GM19328 (cell line): Measurements from ENCODE around the gene CEP128.

Experiments used
- ATAC-seq: cut with Tn5 transposase; IDR thresholded peaks from one replicate; pipeline ENCODE4 v1.9.1; 2021; ENCODE audit warnings: mild to moderate bottlenecking, moderate library complexity; ENCODE audit not compliant: unreplicated experiment

The CEP128 gene

DNA sequence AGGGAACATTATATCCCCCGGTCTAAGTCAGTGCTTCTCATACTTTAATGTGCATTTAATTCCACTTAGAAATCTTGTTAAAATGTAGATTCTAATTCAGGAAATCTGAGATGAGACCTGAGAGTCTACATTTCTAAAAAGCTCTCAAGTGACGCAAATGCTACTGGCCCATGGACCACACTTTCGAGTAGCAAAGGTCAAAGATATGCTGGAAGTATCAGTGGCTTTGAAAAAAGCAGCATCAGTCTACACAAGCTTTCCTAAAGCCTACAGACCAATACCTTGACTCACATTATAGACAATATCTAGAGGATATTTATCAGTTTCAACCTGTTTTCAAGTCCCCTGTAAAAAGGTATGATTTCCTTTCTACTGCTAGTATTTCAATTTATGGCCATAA is 248.6 kb downstream of the CEP128 start:
- ATAC-seq = no peak

GRCh38 chr14:80681651-80682050 is 259.9 kb downstream of the CEP128 start:
- no peak for ATAC-seq

GRCh38 chr14:80679273-80679672 is 262.3 kb downstream of the CEP128 start:
- ATAC-seq = no peak

DNA sequence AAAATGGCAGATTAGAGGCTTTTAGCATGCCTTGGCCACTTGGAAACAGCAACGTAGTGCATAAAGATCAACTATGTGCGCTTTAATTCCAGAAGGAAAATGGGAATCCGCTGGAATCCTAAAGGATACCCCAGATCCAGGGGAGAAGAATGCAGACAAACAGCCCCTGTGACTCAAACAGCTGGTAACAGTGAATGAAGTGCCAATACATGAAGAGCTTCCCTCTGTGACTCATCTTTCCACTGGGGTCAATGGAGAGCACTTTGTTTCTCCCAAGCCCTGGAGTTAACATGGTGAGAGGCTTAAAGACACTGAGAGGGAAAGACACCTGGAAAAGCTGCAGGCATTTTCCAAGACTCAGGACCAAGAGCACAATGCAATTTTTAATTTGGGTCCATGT is 263.1 kb downstream of the CEP128 start:
- no peak for ATAC-seq

- ATAC-seq = no peak
Observed at GRCh38 chr14:80669426-80669825, 272.1 kb downstream of the CEP128 start.

GRCh38 chr14:80664576-80664975 is 277.0 kb downstream of the CEP128 start:
- no peak for ATAC-seq

DNA sequence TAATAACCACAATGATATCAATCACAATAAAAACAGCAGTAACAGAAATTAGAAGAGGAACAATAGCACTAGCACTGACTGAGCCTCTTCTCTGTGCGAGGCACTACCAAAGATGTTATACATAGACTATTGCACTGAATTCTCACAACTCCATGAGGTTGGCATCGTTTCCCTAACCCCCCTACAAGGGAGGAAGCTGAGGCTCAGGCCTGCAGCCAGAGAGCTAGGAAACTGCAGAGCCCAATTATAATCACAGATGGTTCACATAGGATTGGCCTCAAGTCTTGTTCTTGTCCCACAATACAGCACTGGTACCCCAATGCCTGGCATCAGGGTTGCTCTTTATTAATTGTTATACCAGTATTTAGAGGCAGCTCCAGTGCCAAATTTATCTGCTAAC is 278.0 kb downstream of the CEP128 start:
- ATAC-seq = no peak

DNA sequence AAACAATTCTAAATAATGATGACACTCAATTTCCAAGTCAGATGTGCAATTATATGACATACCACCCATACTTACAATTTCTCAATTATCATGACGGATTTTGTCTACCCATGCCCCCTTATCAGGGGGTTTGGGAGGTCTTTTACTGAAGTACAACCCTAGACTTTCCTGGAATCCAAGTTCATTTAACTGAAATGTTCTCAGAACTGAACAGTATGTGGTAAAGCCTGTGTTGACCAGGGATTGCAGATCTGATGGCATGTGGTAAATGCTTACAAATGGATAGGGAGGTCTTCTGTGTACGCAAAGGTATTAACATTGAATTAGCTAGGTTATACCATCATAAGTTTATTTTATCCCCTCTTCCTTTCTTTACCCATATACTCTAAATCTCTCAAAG is 281.8 kb downstream of the CEP128 start:
- no peak for ATAC-seq

DNA sequence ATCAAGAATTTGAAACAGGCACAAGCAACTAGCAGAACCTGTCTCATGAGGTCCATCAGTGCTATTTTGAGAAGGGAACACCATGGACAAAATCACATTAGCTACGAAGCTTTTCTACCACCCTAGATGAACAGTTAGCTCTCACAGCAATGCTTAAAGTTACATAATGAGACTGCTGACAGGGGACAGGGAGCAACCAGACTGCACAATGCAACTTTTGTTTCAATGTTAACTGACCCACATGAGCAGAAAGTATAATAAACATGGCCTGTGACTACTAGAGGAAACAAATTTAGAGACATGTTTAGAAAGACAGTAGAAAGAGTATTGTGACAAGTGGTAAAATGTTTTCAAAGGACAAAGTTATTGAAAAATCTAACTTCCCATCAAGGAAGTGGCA is 282.8 kb downstream of the CEP128 start:
- ATAC-seq = no peak

DNA sequence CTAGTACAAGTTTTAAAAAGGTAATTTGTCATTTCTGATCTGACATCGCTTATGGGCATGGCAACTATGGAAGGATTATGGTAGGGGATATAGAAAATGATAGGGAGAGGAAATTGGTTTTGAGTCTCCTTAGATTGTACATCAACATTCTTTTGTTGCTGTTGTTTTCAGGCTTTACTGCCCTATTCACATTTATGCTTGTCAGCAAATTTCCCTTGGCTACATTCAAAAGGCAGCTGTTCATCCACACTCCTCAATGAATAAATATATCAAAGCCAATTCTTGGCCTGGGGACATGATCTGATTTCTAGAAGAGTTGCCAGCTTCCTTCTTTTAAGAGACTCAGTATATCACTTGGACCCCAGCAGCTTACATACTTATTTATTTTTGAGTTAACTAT is 283.4 kb downstream of the CEP128 start:
- ATAC-seq = no peak

DNA sequence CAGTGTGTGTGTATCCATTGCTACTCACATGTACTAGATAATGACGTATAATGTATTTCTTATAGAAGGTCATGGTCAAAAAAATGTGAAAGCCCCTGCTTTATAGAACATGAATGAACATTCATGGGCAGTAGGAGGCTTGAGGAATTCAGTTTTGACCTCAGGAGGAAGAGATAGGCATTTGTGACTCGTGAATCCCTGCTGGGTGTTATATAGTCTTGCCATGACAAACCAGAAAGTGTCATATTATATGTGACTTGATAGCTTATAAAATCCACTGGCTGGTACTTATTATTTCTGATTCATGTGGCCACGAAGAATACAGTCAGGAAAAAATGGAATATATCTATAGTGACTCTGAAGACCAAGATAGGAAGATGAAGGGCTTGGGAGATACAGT is 287.6 kb downstream of the CEP128 start:
- no peak for ATAC-seq

DNA sequence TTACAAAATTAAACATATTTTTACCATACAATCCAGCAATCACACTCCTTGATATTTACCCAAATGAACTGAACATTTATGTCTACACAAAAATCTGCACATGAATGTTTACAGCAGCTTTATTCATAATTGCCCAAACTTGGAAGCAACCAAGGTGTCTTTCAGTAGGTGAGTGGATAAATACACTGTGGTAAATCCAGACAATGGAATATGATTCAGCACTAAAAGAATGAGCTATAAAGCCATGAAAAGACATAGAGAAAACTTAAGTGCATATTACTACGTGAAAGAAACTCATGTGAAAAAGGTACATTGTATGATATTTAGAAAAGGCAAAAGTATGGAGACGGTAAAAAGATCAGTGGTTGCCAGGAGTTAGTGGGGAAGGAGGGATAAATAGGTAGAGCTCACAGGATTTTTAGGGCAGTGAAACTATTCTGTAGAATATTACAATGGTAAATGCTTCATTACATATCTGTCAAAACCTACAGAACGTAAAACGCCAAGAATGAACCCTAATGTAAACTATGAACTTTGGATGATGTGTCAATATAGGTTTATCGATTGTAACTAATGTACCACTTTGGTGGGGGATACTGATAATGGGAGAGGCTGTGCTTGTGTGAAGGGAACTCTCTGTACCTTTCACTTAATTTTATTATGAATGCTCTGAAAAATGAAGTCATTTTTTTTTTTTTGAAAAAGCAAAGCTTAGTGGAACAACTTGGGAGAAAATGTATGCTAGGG is 295.7 kb downstream of the CEP128 start:
- no peak for ATAC-seq

GRCh38 chr14:80644826-80645225 is 296.7 kb downstream of the CEP128 start:
- no peak for ATAC-seq

DNA sequence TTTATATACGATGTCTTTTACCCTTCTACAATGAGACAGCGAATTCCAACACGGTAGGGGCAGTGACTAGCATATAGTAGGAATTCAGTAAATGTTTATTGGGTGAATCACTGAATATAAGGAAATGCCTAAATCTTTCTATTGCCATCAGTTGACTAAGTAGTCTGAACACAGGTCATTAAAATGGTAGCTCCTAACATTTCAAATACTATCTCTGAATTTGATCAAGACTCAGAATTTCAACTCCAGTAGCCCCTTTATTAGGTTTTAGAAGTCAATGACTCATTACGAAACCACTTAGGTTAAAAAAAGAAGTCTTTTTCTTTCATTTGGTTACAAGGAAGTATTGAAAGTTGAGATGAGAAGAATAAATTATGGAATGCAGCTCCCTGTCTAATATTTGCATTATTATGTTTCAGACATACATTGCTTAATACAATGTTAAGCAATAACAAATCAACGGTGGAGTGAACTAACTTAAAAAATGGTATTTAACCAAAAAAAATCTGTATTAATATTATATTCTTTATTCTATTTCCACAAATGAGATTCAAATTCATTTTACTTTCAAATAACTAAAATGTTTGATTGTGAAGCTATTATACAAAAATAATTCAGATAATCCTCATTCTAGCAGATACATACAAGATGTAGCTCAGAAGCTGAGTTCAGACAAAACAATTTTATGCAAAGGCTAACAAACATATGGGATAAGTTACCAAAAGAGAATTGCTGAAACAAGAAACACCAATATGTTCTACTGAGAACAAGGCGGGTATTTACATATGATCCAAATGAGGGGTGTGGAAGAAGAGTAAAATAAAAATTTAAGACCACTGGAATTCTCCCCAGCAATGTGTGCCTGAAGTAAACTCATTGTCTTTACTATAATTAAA is 302.7 kb downstream of the CEP128 start:
- ATAC-seq = no peak

- no peak for ATAC-seq
Observed at GRCh38 chr14:80637756-80638619, 303.6 kb downstream of the CEP128 start.

- no peak for ATAC-seq
Observed at GRCh38 chr14:80636071-80636470, 305.5 kb downstream of the CEP128 start.

GRCh38 chr14:80634106-80634758 is 307.3 kb downstream of the CEP128 start:
- no peak for ATAC-seq

DNA sequence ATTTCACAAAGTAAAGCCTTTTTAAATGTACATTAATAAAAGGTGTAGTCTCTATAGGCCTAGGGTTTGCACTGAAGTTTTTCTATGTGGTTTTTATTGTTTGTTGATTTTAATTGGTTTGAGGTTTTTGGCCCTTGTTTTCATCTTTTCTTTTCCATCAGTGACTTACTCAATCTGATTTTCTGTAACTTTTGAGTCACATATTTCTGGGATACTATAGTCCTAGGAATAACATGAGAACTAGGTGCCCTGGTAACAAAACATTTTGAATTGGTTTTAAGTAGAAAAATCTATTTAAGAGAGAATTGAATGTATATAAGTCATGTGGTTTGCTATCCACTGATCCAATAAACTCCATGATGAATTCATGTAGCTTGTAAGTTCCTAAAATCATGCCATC is 311.9 kb downstream of the CEP128 start:
- no peak for ATAC-seq

DNA sequence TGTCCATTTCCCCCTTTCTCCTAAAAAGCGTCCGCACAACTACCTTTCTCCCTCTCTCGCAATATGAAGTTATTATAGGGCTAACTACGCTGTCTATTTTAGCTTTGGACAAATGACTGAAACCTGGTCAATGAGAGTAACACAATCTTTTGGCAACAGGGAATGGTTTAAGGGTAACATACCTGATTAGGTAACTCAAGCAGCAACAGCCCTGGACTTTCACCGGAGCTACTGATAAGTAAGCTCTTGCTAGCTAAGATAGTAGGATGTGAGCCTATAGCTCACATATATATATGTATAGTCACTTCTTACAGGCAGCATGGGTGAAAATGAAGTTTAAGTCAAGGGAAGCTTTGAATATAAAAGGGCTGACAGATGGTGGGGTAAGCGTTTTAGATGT is 313.0 kb downstream of the CEP128 start:
- ATAC-seq = no peak

- ATAC-seq = no peak
Observed at GRCh38 chr14:80627745-80628144, 313.8 kb downstream of the CEP128 start.

DNA sequence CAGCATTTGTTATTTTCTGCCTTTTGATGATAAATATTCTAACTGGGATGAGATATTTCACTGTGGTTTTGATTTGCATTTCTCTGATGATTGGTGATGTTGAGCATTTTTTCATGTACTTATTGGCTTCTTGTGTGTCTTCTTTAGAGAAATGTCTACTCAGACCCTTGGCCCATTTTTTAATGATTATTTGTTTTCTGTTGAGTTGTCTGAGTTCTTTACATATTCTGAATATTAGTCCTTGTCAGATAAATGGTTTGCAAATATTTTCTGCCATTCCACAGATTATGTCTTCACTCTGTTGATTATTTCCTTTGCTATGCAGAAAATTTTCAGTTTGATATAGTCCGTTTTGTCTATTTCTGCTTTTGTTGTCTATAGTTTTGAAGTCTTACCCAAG is 317.0 kb downstream of the CEP128 start:
- ATAC-seq = no peak
